Left lung (tissue), 10 donors: ENCODE measurements around the gene RPS6KA2. TPM values are rescaled to one million over a fixed set of nuclear protein-coding genes. Genes with fewer than 3 reads are reported as not detected.

Source experiments
- ATAC-seq: fragments of 200-7000 bp; cut with Tn5 transposase; one replicate; pipeline ENCODE4 v1.9.1; 2020; ENCODE audit warnings: moderate library complexity
- DNase-seq, 4 donors: peaks; one replicate each; pipeline ENCODE4 v3.0.0-alpha.2; 2013 to 2020
- H3K27ac ChIP-seq, 2 donors: fragments of 200-600 bp; sonication (generic) in 1 of 2; one replicate each; pipeline versions ENCODE4 v1.5.0 to v1.8.0; 2020 to 2021
- H3K27me3 ChIP-seq, 2 donors: fragments of 200-600 bp; sonication (generic) in 1 of 2; one replicate each; pipeline versions ENCODE4 v1.5.0 to v1.8.0; 2020 to 2021
- H3K36me3 ChIP-seq, 2 donors: fragments of 200-600 bp; sonication (generic) in 1 of 2; one replicate each; pipeline versions ENCODE4 v1.5.0 to v1.8.0; 2020 to 2021
- H3K4me1 ChIP-seq, 2 donors: fragments of 200-600 bp; one replicate each; pipeline ENCODE4 v1.8.0; 2021
- H3K4me3 ChIP-seq, 2 donors: fragments of 200-600 bp; sonication (generic) in 1 of 2; one replicate each; pipeline versions ENCODE4 v1.5.0 to v1.8.0; 2020 to 2021; ENCODE audit warnings: mild to moderate bottlenecking in 1 of 2
- H3K9me3 ChIP-seq, 2 donors: fragments of 200-600 bp; sonication (generic) in 1 of 2; one replicate each; pipeline versions ENCODE4 v1.5.0 to v1.8.0; 2020 to 2021
- CTCF ChIP-seq, 2 donors: fragments of 200-600 bp; sonication (generic) in 1 of 2; IDR thresholded peaks; one replicate each; pipeline versions ENCODE4 v1.5.0 to v1.8.0; 2021; ENCODE audit warnings: antibody characterized with exemption in 2 of 2
- intact Hi-C, 2 donors: fragments of 100-400 bp; cut with DNase I; formaldehyde crosslinking; loops; one replicate each; pipeline versions ENCODE4 v1.11.2 to v1.14.2; 2022
- polyA plus RNA-seq, 6 donors: library from polyadenylated mRNA; unstranded; fragments of 120-200 nt; gene quantifications; one replicate each; pipeline ENCODE4 v1.2.1, GENCODE V29; 2013; ENCODE audit not compliant: insufficient read length in 6 of 6
- total RNA-seq, 2 donors: library from RNA; stranded (reverse); fragmentation: NEBNext Ultra II Directional; extraction: Animal tissue kit (Norgen Biotek cat#: 25700); gene quantifications; one replicate each; pipeline ENCODE4 v1.2.1, GENCODE V29; 2021
- donor health status: DM: no; HTN: yes; CAD: no.
- donor health status: DM: no; HTN: no; CAD: no.

The RPS6KA2 gene
- total and polyA plus RNA-seq, 8 donors = 42.0 to 160 (median 48.0) TPM

- Histone ChIP-seq H3K4me3 (no peak overlapping the region), H3K4me1 (no peaks in the 10 kb centered on the region), H3K27me3 (no peaks in the 10 kb centered on the region), H3K36me3 (peaks cover 0 to 93% of the 10 kb centered on the region in 2 donors), H3K9me3 (no peaks in the 10 kb centered on the region), H3K27ac (no peak overlapping the region)
- TF ChIP-seq CTCF (IDR thresholded peaks at IDR 0.05) = no peak
- intact Hi-C loops = no loop called here
- ATAC-seq (no peak), DNase-seq (no peak)
Measured at GRCh38 chr6:166417285-166417691, 209.8 kb downstream of the RPS6KA2 start.

DNA sequence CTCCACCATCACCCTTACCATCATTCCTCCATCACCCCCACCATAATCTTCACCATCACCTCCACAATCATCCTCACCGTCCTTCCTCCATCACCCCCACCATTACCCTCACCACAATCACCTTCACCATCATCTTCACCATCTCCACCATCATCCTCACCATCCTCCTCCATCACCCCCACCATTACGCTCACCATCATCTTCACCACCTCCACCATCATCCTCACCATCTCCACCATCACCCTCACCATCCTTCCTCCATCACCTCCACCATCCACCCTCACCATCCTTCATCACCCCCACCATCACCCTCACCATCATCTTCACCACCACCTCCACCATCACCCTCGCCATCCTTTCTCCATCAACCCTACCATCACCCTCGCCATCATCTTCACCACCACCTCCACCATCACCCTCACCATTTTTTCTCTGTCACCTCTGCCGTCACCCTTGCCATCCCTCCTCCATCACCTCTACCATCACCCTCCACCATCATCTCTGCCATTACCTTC, 211.2 kb downstream of the RPS6KA2 start:
- Histone ChIP-seq H3K36me3 (peaks cover 0 to 93% of the 10 kb centered on the region in 2 donors), H3K27me3 (no peaks in the 10 kb centered on the region), H3K27ac (no peak overlapping the region), H3K4me1 (no peaks in the 10 kb centered on the region), H3K4me3 (no peak overlapping the region), H3K9me3 (no peaks in the 10 kb centered on the region)
- ATAC-seq = no peak
- TF ChIP-seq CTCF (IDR thresholded peaks at IDR 0.05) = no peak
- DNase-seq = no peak
- intact Hi-C loops = no loop called here

- no peaks in the 10 kb centered on the region for H3K27me3 ChIP-seq
- intact Hi-C loops = no loop called here
- H3K9me3 ChIP-seq = no peaks in the 10 kb centered on the region
- H3K36me3 ChIP-seq = peaks cover 0 to 93% of the 10 kb centered on the region in 2 donors
- H3K4me3 ChIP-seq = no peak overlapping the region
- H3K4me1 ChIP-seq = no peaks in the 10 kb centered on the region
- DNase-seq = no peak
- no peak overlapping the region for H3K27ac ChIP-seq
- no peak for ATAC-seq
- no peak for TF ChIP-seq CTCF (IDR thresholded peaks at IDR 0.05)
Measured at GRCh38 chr6:166415306-166415705, 211.7 kb downstream of the RPS6KA2 start.

DNA sequence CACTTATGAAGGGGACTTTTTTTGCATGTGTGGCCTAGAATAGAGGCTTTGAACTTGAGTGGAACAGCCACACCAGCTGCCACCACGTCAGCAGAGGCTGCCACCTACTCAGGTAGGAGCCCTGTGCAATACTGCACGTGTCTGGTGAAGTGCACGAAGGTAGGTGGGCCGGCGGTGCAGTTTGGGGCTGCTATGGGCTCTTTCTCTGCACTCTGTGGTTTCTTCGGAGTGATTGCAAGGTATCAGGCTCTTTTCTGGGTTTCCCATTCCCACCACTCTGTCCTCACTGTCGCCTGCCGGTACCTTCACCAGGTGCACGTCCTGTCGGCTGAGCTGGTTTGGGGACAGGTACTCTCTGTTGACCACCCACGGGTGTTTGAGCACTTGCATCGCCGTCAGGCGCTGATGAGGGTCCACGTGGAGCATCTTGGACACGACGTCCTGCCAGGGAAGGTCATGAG, 213.5 kb downstream of the RPS6KA2 start:
- no peaks in the 10 kb centered on the region for H3K27me3 ChIP-seq
- no peaks in the 10 kb centered on the region for H3K9me3 ChIP-seq
- no peak for ATAC-seq
- no peak for TF ChIP-seq CTCF (IDR thresholded peaks at IDR 0.05)
- no peak for DNase-seq
- H3K36me3 ChIP-seq = peaks cover 0 to 91% of the 10 kb centered on the region in 2 donors
- no peaks in the 10 kb centered on the region for H3K4me1 ChIP-seq
- no peak overlapping the region for H3K27ac ChIP-seq
- no peak overlapping the region for H3K4me3 ChIP-seq
- intact Hi-C loops = no loop called here

DNA sequence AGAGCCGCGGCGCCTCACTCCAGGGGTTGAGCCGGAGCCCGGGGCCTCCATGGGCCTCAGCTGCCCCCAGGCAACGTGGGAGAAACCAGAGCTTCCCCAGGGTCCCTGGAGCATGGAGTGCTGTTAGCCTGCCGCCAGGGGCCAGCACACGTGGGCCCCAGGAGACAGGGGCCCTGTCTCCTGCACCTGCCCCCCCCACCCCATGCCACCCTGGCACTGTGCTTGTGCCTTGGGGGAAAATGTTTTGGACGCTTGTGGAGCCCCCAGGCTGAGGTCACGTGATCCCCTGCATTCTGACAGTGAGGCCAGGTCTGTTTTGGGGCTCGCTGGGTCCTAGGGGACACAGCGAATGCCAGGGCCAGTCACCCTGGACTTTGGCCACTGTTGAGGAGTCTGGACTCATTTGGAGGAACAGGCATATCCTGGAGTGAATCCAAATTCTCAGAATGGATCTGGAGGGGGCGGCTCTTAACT, 214.1 kb downstream of the RPS6KA2 start:
- H3K4me1 ChIP-seq = no peaks in the 10 kb centered on the region
- H3K27ac ChIP-seq = no peak overlapping the region
- H3K9me3 ChIP-seq = no peaks in the 10 kb centered on the region
- H3K36me3 ChIP-seq = peaks cover 0 to 88% of the 10 kb centered on the region in 2 donors
- intact Hi-C loops = no loop called here
- no peak for TF ChIP-seq CTCF (IDR thresholded peaks at IDR 0.05)
- H3K27me3 ChIP-seq = no peaks in the 10 kb centered on the region
- DNase-seq (no peak), ATAC-seq (no peak)
- H3K4me3 ChIP-seq = no peak overlapping the region
